Measurements from ENCODE around the gene MT1G.

The MT1G gene

DNA sequence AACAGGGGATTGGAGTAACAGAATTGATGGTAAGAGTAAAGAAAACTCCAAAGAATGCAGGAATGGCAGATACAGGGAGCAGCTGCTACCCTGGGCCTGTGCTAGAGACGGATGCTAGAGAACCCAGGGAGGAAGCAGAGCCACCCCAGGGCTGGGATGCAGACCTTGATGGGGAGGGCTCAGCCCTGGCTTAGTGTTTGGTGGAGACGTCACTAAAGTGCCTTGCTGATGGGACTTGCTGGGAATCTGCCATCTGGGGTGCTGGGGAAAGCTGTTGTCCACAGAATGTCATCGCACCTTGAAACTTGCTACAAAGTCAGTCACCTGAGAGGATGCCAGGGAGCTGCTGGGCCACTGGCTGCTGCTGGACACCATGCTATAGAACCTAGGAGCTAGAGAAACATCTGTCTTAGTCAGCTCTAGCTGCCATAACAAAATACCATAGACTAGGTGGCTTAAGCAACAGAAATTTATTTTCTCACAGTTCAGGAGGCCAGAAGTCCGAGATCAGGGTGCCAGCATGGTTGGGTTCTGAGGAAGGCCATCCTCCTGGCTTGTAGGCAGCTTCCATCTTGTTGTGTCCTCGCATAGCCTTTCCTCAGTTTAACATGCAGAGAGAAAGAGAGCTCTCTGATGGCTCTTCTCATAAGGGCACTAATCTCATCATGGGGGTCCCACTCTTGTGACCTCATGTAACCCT is 29.7 kb upstream of the MT1G start:
- FAIRE-seq (no peak), DNase-seq (ENCODE audit: insufficient read length, low spot score) (no peak)
- TF ChIP-seq CTCF (IDR thresholded peaks at IDR 0.05; ENCODE audit: insufficient read depth, missing control alignments), result no peak

- TF ChIP-seq CTCF (IDR thresholded peaks at IDR 0.05; ENCODE audit: insufficient read depth, missing control alignments), result no peak
- FAIRE-seq (no peak), DNase-seq (ENCODE audit: insufficient read length, low spot score) (no peak)
Observed at GRCh38 chr16:56695246-56695645, 27.4 kb upstream of the MT1G start.

GRCh38 chr16:56691885-56692284 is 24.0 kb upstream of the MT1G start:
- DNase-seq (ENCODE audit: insufficient read length, low spot score), result no peak
- TF ChIP-seq CTCF (IDR thresholded peaks at IDR 0.05; ENCODE audit: insufficient read depth, missing control alignments), result no peak
- FAIRE-seq, result no peak

- TF ChIP-seq CTCF (IDR thresholded peaks at IDR 0.05; ENCODE audit: insufficient read depth, missing control alignments), result no peak
- DNase-seq (ENCODE audit: insufficient read length, low spot score) (no peak), FAIRE-seq (no peak)
Observed at GRCh38 chr16:56690420-56691122, 22.7 kb upstream of the MT1G start.

DNA sequence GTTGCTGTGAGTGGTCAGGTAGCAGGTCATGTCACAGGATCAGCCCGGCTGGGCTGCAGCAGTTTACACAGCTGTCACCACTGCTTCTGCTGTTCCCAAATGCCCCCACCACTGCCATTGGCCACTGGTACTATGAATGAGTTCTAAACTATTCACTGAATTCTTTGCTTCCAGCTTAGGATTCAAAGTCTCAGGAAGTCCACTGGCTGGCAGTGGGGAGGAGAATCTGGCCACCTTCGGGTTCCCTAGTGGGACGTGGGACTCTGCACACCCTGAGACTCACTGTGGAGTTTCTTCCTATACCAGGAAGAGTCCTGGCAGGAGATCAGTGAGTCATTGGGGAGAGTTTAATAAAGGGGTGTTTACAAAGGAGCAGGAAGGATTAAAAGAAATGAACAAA is 21.3 kb upstream of the MT1G start:
- TF ChIP-seq CTCF (IDR thresholded peaks at IDR 0.05; ENCODE audit: insufficient read depth, missing control alignments), result no peak
- DNase-seq (ENCODE audit: insufficient read length, low spot score), result no peak

GRCh38 chr16:56688762-56689161 is 20.9 kb upstream of the MT1G start:
- DNase-seq (ENCODE audit: insufficient read length, low spot score), result no peak
- FAIRE-seq, result no peak
- TF ChIP-seq CTCF (IDR thresholded peaks at IDR 0.05; ENCODE audit: insufficient read depth, missing control alignments), result no peak

More for the DNA sequence above, 21.3 kb upstream of the MT1G start:
- FAIRE-seq, result no peak

- DNase-seq (ENCODE audit: insufficient read length, low spot score), result no peak
Observed at GRCh38 chr16:56686758-56687157, 18.9 kb upstream of the MT1G start.

More at GRCh38 chr16:56686758-56687157, 18.9 kb upstream of the MT1G start:
- no peak for FAIRE-seq
- TF ChIP-seq CTCF (IDR thresholded peaks at IDR 0.05; ENCODE audit: insufficient read depth, missing control alignments), result no peak
